HCT116 (cell line): ENCODE measurements around the gene MCM8.

Experiments used
- EZH2 ChIP-seq: fragments of 200-600 bp; sonication (generic); IDR thresholded peaks from 2 replicates; pipeline ENCODE4 v1.6.1; 2017; ENCODE audit warnings: antibody characterized with exemption, mixed run types
- RAD21 ChIP-seq: IDR thresholded peaks from 2 replicates; pipeline ENCODE4 v1.6.1; 2012; ENCODE audit warnings: low read depth, mild to moderate bottlenecking
- SIN3A ChIP-seq: IDR thresholded peaks from 2 replicates; pipeline ENCODE4 v1.6.1; 2012; ENCODE audit warnings: low read depth
- TF ChIP-seq, protein P1 (sequence below), 3 experiments: fragments of 200-600 bp in 1 of 3; sonication (generic) in 1 of 3; IDR thresholded peaks in 2 of 3; conservative IDR thresholded peaks in 1 of 3; 2 replicates each; pipeline ENCODE4 v1.5.1; 2012 to 2017; ENCODE audit warnings: low read depth in 2 of 3, low read length in 2 of 3, antibody characterized with exemption in 1 of 3, borderline replicate concordance in 1 of 3, control low read depth in 1 of 3, mild to moderate bottlenecking in 1 of 3, mixed read lengths in 1 of 3, mixed run types in 1 of 3, moderate library complexity in 1 of 3; ENCODE audit not compliant: insufficient read depth in 1 of 3
- TF ChIP-seq, protein P2 (sequence below): IDR thresholded peaks from 2 replicates; pipeline ENCODE4 v1.6.1; 2012; ENCODE audit warnings: low read depth
- TF ChIP-seq, protein P3 (sequence below): IDR thresholded peaks from 2 replicates; pipeline ENCODE4 v1.6.1; 2012

DNA sequence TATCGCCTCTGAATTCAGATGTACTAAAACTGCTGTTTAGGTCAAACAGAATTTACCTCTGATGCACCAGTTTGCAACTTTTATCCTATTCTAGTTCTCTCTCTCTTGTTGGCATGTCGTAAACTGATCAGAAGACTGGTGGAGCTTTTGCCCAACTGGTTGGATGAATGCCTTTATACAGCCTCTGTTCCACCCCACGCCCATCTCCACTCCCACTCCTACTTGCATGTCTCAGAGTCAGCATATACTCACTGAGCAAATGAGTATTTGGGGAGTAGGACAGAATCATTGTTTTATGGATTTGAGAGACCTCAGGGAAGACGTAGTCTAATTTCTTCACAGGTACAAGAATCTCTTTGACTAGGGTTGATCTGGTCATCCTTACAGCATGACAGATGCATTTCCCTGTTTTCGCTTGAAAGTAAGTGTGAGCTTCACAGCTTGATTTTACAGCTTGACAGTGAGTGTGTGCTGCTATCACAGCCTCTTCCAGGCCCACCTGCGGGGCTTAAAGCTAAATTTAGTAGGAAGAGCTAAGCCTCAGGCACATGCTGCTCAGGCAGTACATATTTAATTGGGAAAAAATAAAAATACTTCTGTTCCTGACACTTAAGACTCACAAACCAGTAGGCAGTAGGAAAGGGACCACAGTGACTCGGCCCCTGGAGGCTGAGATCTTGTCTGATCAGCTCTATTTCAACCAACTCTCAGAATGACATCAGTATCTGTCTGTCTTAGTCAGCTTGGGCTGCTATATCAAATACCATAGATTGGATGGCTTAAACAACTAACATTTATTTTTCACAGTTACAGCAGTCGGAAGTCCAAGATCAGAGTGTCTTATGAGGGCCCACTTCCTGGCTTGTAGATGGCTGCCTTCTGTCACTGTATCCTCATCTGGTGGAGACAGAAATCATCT, 30.6 kb upstream of the MCM8 start:
- TF ChIP-seq EZH2 (no peak), RAD21 (no peak), SIN3A (no peak)
- TF ChIP-seq, protein P1, sequence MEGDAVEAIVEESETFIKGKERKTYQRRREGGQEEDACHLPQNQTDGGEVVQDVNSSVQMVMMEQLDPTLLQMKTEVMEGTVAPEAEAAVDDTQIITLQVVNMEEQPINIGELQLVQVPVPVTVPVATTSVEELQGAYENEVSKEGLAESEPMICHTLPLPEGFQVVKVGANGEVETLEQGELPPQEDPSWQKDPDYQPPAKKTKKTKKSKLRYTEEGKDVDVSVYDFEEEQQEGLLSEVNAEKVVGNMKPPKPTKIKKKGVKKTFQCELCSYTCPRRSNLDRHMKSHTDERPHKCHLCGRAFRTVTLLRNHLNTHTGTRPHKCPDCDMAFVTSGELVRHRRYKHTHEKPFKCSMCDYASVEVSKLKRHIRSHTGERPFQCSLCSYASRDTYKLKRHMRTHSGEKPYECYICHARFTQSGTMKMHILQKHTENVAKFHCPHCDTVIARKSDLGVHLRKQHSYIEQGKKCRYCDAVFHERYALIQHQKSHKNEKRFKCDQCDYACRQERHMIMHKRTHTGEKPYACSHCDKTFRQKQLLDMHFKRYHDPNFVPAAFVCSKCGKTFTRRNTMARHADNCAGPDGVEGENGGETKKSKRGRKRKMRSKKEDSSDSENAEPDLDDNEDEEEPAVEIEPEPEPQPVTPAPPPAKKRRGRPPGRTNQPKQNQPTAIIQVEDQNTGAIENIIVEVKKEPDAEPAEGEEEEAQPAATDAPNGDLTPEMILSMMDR (IDR thresholded peaks at IDR 0.05 in 2 of 3, conservative IDR thresholded peaks at IDR 0.05 in 1 of 3; ENCODE audit: borderline replicate concordance in 1 of 3, insufficient read depth in 1 of 3, low read depth in 2 of 3, low read length in 2 of 3): no peak
- TF ChIP-seq, protein P2, sequence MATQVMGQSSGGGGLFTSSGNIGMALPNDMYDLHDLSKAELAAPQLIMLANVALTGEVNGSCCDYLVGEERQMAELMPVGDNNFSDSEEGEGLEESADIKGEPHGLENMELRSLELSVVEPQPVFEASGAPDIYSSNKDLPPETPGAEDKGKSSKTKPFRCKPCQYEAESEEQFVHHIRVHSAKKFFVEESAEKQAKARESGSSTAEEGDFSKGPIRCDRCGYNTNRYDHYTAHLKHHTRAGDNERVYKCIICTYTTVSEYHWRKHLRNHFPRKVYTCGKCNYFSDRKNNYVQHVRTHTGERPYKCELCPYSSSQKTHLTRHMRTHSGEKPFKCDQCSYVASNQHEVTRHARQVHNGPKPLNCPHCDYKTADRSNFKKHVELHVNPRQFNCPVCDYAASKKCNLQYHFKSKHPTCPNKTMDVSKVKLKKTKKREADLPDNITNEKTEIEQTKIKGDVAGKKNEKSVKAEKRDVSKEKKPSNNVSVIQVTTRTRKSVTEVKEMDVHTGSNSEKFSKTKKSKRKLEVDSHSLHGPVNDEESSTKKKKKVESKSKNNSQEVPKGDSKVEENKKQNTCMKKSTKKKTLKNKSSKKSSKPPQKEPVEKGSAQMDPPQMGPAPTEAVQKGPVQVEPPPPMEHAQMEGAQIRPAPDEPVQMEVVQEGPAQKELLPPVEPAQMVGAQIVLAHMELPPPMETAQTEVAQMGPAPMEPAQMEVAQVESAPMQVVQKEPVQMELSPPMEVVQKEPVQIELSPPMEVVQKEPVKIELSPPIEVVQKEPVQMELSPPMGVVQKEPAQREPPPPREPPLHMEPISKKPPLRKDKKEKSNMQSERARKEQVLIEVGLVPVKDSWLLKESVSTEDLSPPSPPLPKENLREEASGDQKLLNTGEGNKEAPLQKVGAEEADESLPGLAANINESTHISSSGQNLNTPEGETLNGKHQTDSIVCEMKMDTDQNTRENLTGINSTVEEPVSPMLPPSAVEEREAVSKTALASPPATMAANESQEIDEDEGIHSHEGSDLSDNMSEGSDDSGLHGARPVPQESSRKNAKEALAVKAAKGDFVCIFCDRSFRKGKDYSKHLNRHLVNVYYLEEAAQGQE: no peak
- TF ChIP-seq, protein P3, sequence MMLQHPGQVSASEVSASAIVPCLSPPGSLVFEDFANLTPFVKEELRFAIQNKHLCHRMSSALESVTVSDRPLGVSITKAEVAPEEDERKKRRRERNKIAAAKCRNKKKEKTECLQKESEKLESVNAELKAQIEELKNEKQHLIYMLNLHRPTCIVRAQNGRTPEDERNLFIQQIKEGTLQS: no peak
